ENCODE data around the gene MEN1. TPM values are rescaled to one million over a fixed set of nuclear protein-coding genes. Genes with fewer than 3 reads are reported as not detected.
A peak's percentile ranks its signal among the peaks of the same experiment; 100 is the strongest.

Gene MEN1
- total and polyA plus RNA-seq, 10 donors, result 17.8 to 33.6 (median 27.2) TPM

DNA sequence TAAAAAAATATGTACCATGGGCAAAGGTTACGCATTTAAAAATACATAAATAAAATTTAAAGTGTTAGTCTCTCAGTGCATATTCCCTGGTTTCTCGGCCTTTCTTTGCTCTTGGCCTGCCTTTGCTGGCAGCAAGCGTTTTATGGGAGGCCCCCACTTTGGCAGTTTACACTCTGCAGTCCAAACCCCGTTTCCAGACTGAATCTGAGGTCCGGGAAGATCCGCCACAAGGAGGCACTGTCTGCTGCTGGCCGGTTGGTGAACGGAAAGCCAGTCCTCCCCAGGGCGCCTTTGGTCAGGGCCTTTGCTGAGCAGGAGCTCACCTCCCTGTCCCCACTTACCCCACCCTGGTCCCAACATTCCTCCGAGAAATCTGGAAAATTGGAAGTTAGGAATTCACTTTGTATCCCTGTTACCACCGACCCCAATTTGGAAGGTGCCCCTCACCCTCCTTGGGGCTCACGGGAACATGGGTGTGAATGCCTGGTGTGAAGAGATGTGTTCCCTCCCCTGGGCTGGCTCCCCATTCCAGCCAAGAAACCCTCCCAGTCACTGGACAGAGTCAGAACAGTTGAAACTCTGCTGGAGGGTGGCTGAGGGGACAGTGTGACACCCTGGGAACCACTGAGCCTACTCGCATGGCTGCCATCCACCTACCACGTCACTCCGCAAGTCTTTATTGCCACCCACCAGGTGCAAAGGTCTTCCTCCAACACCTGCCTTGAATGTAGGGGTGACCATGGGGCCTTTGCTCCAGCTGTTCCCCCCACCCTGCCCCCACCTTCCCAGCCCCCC, 22.6 kb downstream of the MEN1 start:
- H3K27ac ChIP-seq, result peak overlapping the region in 6 of 8 donors; percentile 18 to 56 (median 38)
- no peak overlapping the region for H3K4me3 ChIP-seq
- 42 to 48% (median 46%) methylated on average over 12 to 15 of the region's 15 CpGs for WGBS, 5 donors
- peaks cover 0 to 38% (median 17%) of the 10 kb centered on the region in 6 donors for H3K4me1 ChIP-seq
- intact Hi-C loops (cut with DNase I; ENCODE audit: low total_unique reads), result loop anchor here (10.0 kb wide), 1 partner anchor 57 kb away; the partner anchor contains the start of gene CDC42BPG
- peaks cover 0 to 55% (median 41%) of the 10 kb centered on the region in 6 donors for H3K36me3 ChIP-seq
- H3K27me3 ChIP-seq (replicated peaks in 1 of 7), result no peaks in the 10 kb centered on the region
- TF ChIP-seq, protein P1, sequence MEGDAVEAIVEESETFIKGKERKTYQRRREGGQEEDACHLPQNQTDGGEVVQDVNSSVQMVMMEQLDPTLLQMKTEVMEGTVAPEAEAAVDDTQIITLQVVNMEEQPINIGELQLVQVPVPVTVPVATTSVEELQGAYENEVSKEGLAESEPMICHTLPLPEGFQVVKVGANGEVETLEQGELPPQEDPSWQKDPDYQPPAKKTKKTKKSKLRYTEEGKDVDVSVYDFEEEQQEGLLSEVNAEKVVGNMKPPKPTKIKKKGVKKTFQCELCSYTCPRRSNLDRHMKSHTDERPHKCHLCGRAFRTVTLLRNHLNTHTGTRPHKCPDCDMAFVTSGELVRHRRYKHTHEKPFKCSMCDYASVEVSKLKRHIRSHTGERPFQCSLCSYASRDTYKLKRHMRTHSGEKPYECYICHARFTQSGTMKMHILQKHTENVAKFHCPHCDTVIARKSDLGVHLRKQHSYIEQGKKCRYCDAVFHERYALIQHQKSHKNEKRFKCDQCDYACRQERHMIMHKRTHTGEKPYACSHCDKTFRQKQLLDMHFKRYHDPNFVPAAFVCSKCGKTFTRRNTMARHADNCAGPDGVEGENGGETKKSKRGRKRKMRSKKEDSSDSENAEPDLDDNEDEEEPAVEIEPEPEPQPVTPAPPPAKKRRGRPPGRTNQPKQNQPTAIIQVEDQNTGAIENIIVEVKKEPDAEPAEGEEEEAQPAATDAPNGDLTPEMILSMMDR (IDR thresholded peaks at IDR 0.05 in 8 of 11, conservative IDR thresholded peaks at IDR 0.05 in 3 of 11), result peak; percentile 17 to 81 (median 67)
- no peak for TF ChIP-seq POLR2A (IDR thresholded peaks at IDR 0.05)
- TF ChIP-seq POLR2AphosphoS5 (IDR thresholded peaks at IDR 0.05), result peak in 2 of 3 donors; percentile 58 to 60
- H3K9me3 ChIP-seq, result no peaks in the 10 kb centered on the region
- DNase-seq, result peak; percentile 90

DNA sequence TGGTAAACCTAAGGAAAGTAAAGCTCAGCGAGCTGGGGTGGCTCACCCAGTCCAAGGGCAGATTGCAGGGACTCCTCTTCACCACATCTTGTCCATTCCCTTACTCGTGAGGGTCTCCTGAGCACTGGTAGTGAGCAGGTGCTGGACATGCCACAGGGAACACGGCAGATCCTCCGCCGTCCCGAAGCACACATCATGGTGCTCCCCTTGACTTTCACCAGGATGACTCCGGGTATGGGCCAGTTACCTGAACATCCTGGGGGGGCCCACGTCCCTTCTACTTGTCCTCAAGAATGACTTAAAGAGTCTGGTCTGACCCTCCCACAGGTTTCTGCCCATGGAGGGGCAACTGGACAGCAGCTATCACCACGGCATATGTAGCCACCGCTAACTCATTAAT, 24.0 kb downstream of the MEN1 start:
- TF ChIP-seq POLR2A (IDR thresholded peaks at IDR 0.05) (no peak), POLR2AphosphoS5 (IDR thresholded peaks at IDR 0.05) (peak in 2 of 3 donors; percentile 41 to 47)
- TF ChIP-seq, protein P1 (IDR thresholded peaks at IDR 0.05 in 8 of 11, conservative IDR thresholded peaks at IDR 0.05 in 3 of 11), result no peak
- Histone ChIP-seq H3K4me1 (peaks cover 0 to 37% (median 15%) of the 10 kb centered on the region in 6 donors), H3K27me3 (replicated peaks in 1 of 7) (no peaks in the 10 kb centered on the region), H3K9me3 (no peaks in the 10 kb centered on the region), H3K36me3 (peaks cover 0 to 41% (median 29%) of the 10 kb centered on the region in 6 donors), H3K4me3 (no peak overlapping the region), H3K27ac (no peak overlapping the region)
- intact Hi-C loops (cut with DNase I; ENCODE audit: low total_unique reads), result loop anchor here (10.0 kb wide), 1 partner anchor 58 kb away; the partner anchor contains the start of gene CDC42BPG
- WGBS, 5 donors, result 90 to 94% (median 92%) methylated on average over 9 to 10 of the region's 10 CpGs
- peak; percentile 68 for DNase-seq

DNA sequence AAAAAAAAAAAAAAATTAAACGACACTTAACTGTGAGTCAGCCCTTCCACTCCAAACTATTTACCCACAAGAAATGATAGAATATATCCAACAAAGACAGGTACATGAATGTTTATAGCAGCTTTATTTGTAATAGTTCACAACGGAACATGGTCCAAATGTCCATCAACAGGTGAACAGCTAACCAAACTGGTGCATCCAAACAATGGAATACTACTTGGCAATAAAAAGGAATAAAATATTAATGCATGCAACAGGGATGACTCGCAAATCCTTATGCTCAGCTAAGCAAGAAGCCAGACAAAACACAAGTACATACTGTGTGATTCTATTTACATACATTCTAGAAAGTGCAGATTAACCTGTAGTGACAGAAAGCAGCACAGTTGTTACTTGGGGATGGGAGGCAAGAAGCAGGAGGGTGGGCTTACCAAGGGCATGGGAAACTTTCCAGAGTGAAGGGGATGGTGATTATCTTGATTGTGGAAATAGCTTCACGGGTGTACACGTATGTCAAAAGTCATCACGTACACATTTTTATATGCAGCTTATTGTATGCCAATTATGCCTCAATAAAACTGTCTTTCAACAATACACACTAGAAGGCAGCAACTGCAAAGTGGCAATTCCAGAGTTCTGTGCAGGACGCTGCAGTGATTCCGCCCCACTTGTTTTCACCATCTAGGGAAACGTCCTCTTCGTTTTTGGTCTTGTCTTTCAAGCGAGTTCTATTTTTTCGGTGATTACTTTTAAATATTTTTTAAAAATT, 25.4 kb downstream of the MEN1 start:
- H3K4me1 ChIP-seq, result peaks cover 2 to 49% (median 24%) of the 10 kb centered on the region in 6 donors
- DNase-seq, result no peak
- intact Hi-C loops (cut with DNase I; ENCODE audit: low total_unique reads), result loop anchor here (10.0 kb wide), 1 partner anchor 60 kb away; the partner anchor contains the start of gene CDC42BPG
- H3K9me3 ChIP-seq, result no peaks in the 10 kb centered on the region
- TF ChIP-seq POLR2A (IDR thresholded peaks at IDR 0.05) (no peak), POLR2AphosphoS5 (IDR thresholded peaks at IDR 0.05) (peak in 1 of 3 donors; percentile 10)
- H3K4me3 ChIP-seq, result no peak overlapping the region
- peaks cover 0 to 28% (median 17%) of the 10 kb centered on the region in 6 donors for H3K36me3 ChIP-seq
- H3K27me3 ChIP-seq (replicated peaks in 1 of 7), result no peaks in the 10 kb centered on the region
- WGBS, 5 donors, result 87 to 92% (median 91%) methylated on average over 12 of the region's 12 CpGs
- H3K27ac ChIP-seq, result no peak overlapping the region

DNA sequence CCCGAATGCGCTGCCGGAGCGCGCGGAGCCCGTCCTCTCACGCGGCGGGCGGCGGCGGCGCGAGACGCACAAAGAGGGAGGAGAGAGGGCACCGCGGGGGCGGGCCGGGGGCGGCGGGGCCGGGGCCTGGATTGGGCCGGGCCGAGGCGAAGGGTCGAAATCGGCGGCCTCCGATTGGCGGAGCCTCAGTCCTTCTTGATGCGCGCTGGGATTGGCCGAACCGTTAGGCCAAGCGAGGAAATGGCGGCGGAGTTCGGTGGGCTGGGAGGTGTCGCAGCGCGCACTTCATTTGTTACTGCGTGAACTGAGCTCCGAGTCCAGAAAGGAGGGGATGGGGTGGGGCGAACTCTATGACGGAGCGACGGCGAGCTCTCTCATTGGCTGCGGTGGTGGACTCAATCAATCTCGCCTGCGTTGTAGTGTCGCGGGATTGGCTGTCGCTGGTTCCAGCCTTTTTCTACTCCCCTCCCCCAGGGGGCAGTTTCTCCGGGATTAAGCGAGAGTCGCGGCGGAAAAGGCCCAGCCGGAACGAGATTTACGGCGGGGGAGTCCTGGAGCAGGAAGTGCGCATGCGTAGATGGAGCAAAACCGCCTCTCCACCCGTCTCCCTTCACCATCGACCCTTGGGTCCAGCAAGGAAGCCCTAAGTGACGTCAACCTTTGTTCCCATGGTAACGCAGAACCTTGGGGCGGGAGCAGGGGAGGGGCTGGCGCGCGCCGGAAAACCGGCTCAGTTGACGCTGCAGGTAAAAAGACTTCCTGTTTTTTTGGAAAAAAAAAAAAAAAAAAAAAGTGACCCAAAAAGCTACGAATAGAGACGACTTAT, 31.7 kb downstream of the MEN1 start, which contains the start of gene SF1:
SF1 (minus strand) TSS at position 70 of the 826 bp plus-strand sequence. CDS start 150 bp downstream, outside the sequence.
- H3K36me3 ChIP-seq, result peaks cover 4 to 38% (median 29%) of the 10 kb centered on the region in 6 donors
- H3K27ac ChIP-seq, result peak within 1 kb of the TSS; percentile 98 to 100 (median 100)
- H3K27me3 ChIP-seq (replicated peaks in 1 of 7), result no peaks in the 10 kb centered on the region
- TF ChIP-seq, protein P1 (IDR thresholded peaks at IDR 0.05 in 8 of 11, conservative IDR thresholded peaks at IDR 0.05 in 3 of 11), result peak in 8 of 11 experiments; percentile 10 to 58 (median 43)
- TF ChIP-seq POLR2A (IDR thresholded peaks at IDR 0.05), result peak in 2 of 3 donors; percentile 56 to 97
- TF ChIP-seq POLR2AphosphoS5 (IDR thresholded peaks at IDR 0.05), result peak; percentile 98 to 100 (median 99)
- intact Hi-C loops (cut with DNase I; ENCODE audit: low total_unique reads), result no loop called here
- H3K4me1 ChIP-seq, result peaks cover 45 to 76% (median 55%) of the 10 kb centered on the region in 6 donors
- peak within 1 kb of the TSS; percentile 77 to 94 (median 84) for H3K4me3 ChIP-seq
- no peaks in the 10 kb centered on the region for H3K9me3 ChIP-seq
- WGBS, 5 donors, result 0 to 1% (median 0%) methylated on average over 43 to 80 of the region's 80 CpGs
- DNase-seq, result peak; percentile 99

Measured in spleen (tissue), 11 donors.